ENCODE measurements around the gene MAPT. TPM values are rescaled to one million over a fixed set of nuclear protein-coding genes. Genes with fewer than 3 reads are reported as not detected.

MAPT gene
- total and polyA plus RNA-seq, 2 of the 13 experiments (the other 11 are each of a cell fraction or from before 2014, with no cell fraction given): 2.1 to 2.8 TPM

- no TSS peak for BruUV-seq (replicated peaks)
- no peaks in the 10 kb centered on the region for H3K79me2 ChIP-seq (ENCODE audit: insufficient read depth, low read length)
- H3K27ac ChIP-seq (ENCODE audit: extremely low read length, insufficient read depth, low read length): no peak overlapping the region
- no peaks in the 10 kb centered on the region for H4K20me1 ChIP-seq (ENCODE audit: insufficient read depth, low read length)
- CTCF ChIA-PET (ENCODE audit: low intra/inter-chr PET ratio, low total read pairs): no interaction called here
- no peaks in the 10 kb centered on the region for H3K36me3 ChIP-seq (replicated peaks in 1 of 2; ENCODE audit: control insufficient read depth in 1 of 2, insufficient read depth in 2 of 2, low read length in 2 of 2)
- in situ Hi-C loops (cut with HindIII; ENCODE audit: extremely low pct_ligation_motif_present, low pct_unique_long_range_greater_than_20kb) (no loop called here), intact Hi-C loops (cut with micrococcal nuclease; ENCODE audit: unreplicated experiment) (no loop called here)
- H3K4me3 ChIP-seq (replicated peaks in 1 of 3; ENCODE audit: insufficient read depth in 1 of 3, low read depth in 2 of 3, low read length in 3 of 3): no peak overlapping the region
- no peak overlapping the region for H2AFZ ChIP-seq (ENCODE audit: low read length)
- H3K4me1 ChIP-seq (ENCODE audit: insufficient read depth, low read length): no peaks in the 10 kb centered on the region
- no peak overlapping the region for H3K4me2 ChIP-seq (ENCODE audit: low read depth, low read length)
- no peak overlapping the region for H3K9ac ChIP-seq (ENCODE audit: insufficient read depth, low read depth, low read length)
- 34% methylated on average over 5 of the region's 5 CpGs for WGBS (ENCODE audit: low lambda C conversion rate)
- ATAC-seq: no peak
- no peak for FAIRE-seq
- no peaks in the 10 kb centered on the region for H3K9me3 ChIP-seq (ENCODE audit: low read length)
- POLR2A ChIA-PET: no interaction called here
- peaks cover 9 to 70% of the 10 kb centered on the region in 2 experiments; a peak in 4 of 5 replicates for H3K27me3 ChIP-seq (ENCODE audit: control insufficient read depth in 1 of 2, insufficient read depth in 2 of 2, low read length in 2 of 2)
- DNase-seq (ENCODE audit: low spot score): no peak
- TF ChIP-seq NR2F1 (CRISPR knock-in tag; IDR thresholded peaks at IDR 0.05) (no peak), ZNF180 (CRISPR knock-in tag; IDR thresholded peaks at IDR 0.05; ENCODE audit: borderline replicate concordance, low read depth) (no peak), GLMP (CRISPR knock-in tag; IDR thresholded peaks at IDR 0.05; ENCODE audit: borderline replicate concordance) (no peak), HMGA1 (CRISPR knock-in tag; conservative IDR thresholded peaks at IDR 0.05) (no peak), SNAI1 (CRISPR knock-in tag; IDR thresholded peaks at IDR 0.05; ENCODE audit: borderline replicate concordance) (no peak), PRDM10 (CRISPR knock-in tag; IDR thresholded peaks at IDR 0.05; ENCODE audit: low read depth) (no peak), ZNF574 (CRISPR knock-in tag; IDR thresholded peaks at IDR 0.05) (no peak), SRF (IDR thresholded peaks at IDR 0.05; ENCODE audit: low read depth, low read length) (no peak), ISL2 (CRISPR knock-in tag; IDR thresholded peaks at IDR 0.05) (no peak)
These were observed 26.1 kb upstream of the MAPT start for GRCh38 chr17:45868276-45868675.

Data from HepG2 (cell line).